Astrocyte (in vitro differentiated cells and primary cell): Measurements from ENCODE around the gene HMX1. TPM values are rescaled to one million over a fixed set of nuclear protein-coding genes. Genes with fewer than 3 reads are reported as not detected.

Experiments
- DNase-seq: peaks from one replicate; pipeline ENCODE4 v3.0.0-alpha.2; 2010; ENCODE audit warnings: low read depth
- FAIRE-seq: peaks from 2 replicates; lab custom pipeline; 2011; peaks lifted over from hg19 to GRCh38; lab: Jason Lieb, UNC
- H2AFZ ChIP-seq: 2 replicates; pipeline ENCODE4 v1.6.0; 2012; ENCODE audit warnings: low read depth, low read length, inconsistent platforms
- H3K27ac ChIP-seq: 2 replicates; pipeline ENCODE4 v1.5.1; 2011; ENCODE audit warnings: low read depth, low read length, inconsistent platforms
- H3K27me3 ChIP-seq: 2 replicates; pipeline ENCODE4 v1.6.0; 2011; ENCODE audit warnings: low read length, inconsistent platforms; ENCODE audit not compliant: insufficient read depth
- H3K36me3 ChIP-seq: 2 replicates; pipeline ENCODE4 v1.5.1; 2011; ENCODE audit warnings: low read length, inconsistent platforms; ENCODE audit not compliant: insufficient read depth
- H3K4me1 ChIP-seq: 2 replicates; pipeline ENCODE4 v1.5.1; 2011; ENCODE audit warnings: low read length, inconsistent platforms; ENCODE audit not compliant: insufficient read depth
- H3K4me2 ChIP-seq: 2 replicates; pipeline ENCODE4 v1.6.0; 2012; ENCODE audit warnings: low read length, inconsistent platforms
- H3K4me3 ChIP-seq: 2 replicates; pipeline ENCODE4 v1.5.1; 2011; ENCODE audit warnings: low read depth, mild to moderate bottlenecking, low read length, inconsistent platforms; ENCODE audit not compliant: insufficient read depth
- H3K79me2 ChIP-seq: 2 replicates; pipeline ENCODE4 v1.6.0; 2012; ENCODE audit warnings: mild to moderate bottlenecking, low read length, inconsistent platforms; ENCODE audit not compliant: insufficient read depth
- H3K9ac ChIP-seq: 2 replicates; pipeline ENCODE4 v1.6.0; 2012; ENCODE audit warnings: mild to moderate bottlenecking, low read length, inconsistent platforms
- H3K9me3 ChIP-seq: 2 replicates; pipeline ENCODE4 v1.5.1; 2012; ENCODE audit warnings: low read depth, mild to moderate bottlenecking, low read length, inconsistent platforms; ENCODE audit not compliant: insufficient read depth
- H4K20me1 ChIP-seq: 2 replicates; pipeline ENCODE4 v1.6.0; 2012; ENCODE audit warnings: low read length, inconsistent platforms; ENCODE audit not compliant: insufficient read depth
- H3K27ac Mint-ChIP-seq: one replicate; pipeline ENCODE4 v1.8.0; 2021; ENCODE audit warnings: mild to moderate bottlenecking, mixed read lengths; ENCODE audit not compliant: unreplicated experiment
- H3K27me3 Mint-ChIP-seq: one replicate; pipeline ENCODE4 v1.8.0; 2021; ENCODE audit warnings: low read depth, mixed read lengths; ENCODE audit not compliant: unreplicated experiment
- H3K36me3 Mint-ChIP-seq: one replicate; pipeline ENCODE4 v1.8.0; 2021; ENCODE audit warnings: low read depth, mixed read lengths; ENCODE audit not compliant: unreplicated experiment
- H3K4me1 Mint-ChIP-seq: one replicate; pipeline ENCODE4 v1.8.0; 2021; ENCODE audit warnings: low read depth, mixed read lengths; ENCODE audit not compliant: unreplicated experiment
- H3K4me3 Mint-ChIP-seq: one replicate; pipeline ENCODE4 v1.8.0; 2021; ENCODE audit warnings: mild to moderate bottlenecking, moderate library complexity, mixed read lengths; ENCODE audit not compliant: unreplicated experiment
- H3K9me3 Mint-ChIP-seq: one replicate; pipeline ENCODE4 v1.8.0; 2021; ENCODE audit warnings: mild to moderate bottlenecking, mixed read lengths; ENCODE audit not compliant: unreplicated experiment
- EZH2 ChIP-seq: IDR thresholded peaks from 2 replicates; pipeline ENCODE4 v1.6.1; 2012; ENCODE audit warnings: mild to moderate bottlenecking, low read length, inconsistent platforms; ENCODE audit not compliant: insufficient read depth
- total RNA-seq: library from RNA; stranded (reverse); gene quantifications from 2 replicates; pipeline ENCODE4 v1.2.1, GENCODE V29; 2021
- TF ChIP-seq, protein P1 (sequence below): IDR thresholded peaks from 2 replicates; pipeline ENCODE4 v1.5.1; 2011; ENCODE audit warnings: low read depth, mild to moderate bottlenecking, inconsistent platforms, low read length, moderate library complexity; ENCODE audit not compliant: insufficient read depth

Gene HMX1
- total RNA-seq, 1 donor from 2014 or later = 0.25 TPM

DNA sequence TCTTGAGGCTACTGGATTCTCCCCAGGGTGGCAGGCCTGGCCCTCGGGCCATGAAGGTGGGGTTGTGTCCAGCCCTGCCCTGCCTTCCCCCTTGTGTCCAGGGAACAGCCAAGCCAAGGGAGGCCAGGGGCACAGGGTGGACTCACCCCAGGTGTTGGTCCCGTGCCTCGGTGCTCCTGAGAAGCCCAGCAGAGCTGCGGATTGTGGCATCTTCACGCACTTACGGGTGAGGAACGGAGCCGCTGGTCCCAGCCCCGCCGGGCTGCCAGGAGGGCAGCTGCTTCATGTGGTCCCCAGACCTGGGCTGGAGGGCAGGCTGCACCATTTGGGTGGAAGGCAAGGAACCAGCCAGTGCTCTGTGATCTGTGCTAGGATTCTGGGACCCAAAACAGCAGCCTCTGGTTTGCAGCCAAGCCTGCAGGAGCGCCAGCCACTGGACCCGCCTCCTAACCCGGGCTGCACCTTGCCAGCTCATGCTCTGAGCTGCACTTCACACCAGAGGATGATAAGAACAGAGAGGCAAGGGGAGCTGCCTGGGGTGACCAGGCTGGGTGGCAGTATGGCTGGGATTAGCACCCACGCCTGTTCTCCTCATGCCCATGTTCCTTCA, 36.1 kb upstream of the HMX1 start:
- no peaks in the 10 kb centered on the region for H3K9me3 ChIP-seq
- no peak for FAIRE-seq
- no peak overlapping the region for H3K4me3 Mint-ChIP-seq

DNA sequence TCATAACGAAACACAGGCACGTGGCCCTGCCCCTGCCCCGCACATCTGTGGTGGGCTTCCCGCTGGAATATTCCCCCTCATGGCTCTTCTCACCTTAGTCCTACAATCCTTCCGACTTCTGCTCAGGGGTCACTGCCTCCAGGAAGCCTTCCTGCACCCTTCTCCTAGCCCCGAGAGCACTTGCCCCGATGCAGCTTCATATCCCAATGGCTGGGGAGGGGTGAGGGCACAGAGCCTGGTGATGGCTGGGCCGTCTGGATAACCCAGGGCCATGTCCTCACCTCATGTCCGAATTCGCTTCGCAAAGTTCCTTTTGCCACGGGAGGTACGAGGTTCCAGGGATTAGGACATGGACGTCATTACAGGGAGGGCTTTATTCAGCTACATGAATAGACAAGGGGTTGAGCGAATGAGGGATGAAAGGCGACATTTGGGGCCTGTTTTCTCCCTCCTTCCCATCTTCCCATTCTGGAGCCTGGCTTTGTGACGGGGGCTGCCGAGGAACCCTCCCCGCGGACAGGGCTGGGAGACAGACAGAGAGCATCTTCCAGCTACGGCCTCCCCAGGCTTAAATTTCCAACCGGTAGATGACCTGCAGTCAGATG, 35.5 kb upstream of the HMX1 start:
- H3K4me1 Mint-ChIP-seq = peaks cover 9% of the 10 kb centered on the region
- H3K4me3 ChIP-seq = no peak overlapping the region
- FAIRE-seq = no peak
- H3K27ac Mint-ChIP-seq = no peak overlapping the region
- H3K79me2 ChIP-seq = no peaks in the 10 kb centered on the region
- no peak overlapping the region for H3K4me2 ChIP-seq
- peaks cover 3% of the 10 kb centered on the region for H3K9me3 ChIP-seq
- H2AFZ ChIP-seq = no peak overlapping the region
- H3K27me3 Mint-ChIP-seq = peaks cover 59% of the 10 kb centered on the region
- no peaks in the 10 kb centered on the region for H3K4me1 ChIP-seq
- TF ChIP-seq, protein P1, sequence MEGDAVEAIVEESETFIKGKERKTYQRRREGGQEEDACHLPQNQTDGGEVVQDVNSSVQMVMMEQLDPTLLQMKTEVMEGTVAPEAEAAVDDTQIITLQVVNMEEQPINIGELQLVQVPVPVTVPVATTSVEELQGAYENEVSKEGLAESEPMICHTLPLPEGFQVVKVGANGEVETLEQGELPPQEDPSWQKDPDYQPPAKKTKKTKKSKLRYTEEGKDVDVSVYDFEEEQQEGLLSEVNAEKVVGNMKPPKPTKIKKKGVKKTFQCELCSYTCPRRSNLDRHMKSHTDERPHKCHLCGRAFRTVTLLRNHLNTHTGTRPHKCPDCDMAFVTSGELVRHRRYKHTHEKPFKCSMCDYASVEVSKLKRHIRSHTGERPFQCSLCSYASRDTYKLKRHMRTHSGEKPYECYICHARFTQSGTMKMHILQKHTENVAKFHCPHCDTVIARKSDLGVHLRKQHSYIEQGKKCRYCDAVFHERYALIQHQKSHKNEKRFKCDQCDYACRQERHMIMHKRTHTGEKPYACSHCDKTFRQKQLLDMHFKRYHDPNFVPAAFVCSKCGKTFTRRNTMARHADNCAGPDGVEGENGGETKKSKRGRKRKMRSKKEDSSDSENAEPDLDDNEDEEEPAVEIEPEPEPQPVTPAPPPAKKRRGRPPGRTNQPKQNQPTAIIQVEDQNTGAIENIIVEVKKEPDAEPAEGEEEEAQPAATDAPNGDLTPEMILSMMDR = no peak
- no peak for TF ChIP-seq EZH2
- no peaks in the 10 kb centered on the region for H3K27me3 ChIP-seq
- H3K36me3 ChIP-seq = no peaks in the 10 kb centered on the region
- H3K4me3 Mint-ChIP-seq = no peak overlapping the region
- H3K9me3 Mint-ChIP-seq = peaks cover 17% of the 10 kb centered on the region
- no peak for DNase-seq
- no peaks in the 10 kb centered on the region for H4K20me1 ChIP-seq
- H3K36me3 Mint-ChIP-seq = no peaks in the 10 kb centered on the region
- no peak overlapping the region for H3K27ac ChIP-seq
- no peak overlapping the region for H3K9ac ChIP-seq

More for the DNA sequence above, 36.1 kb upstream of the HMX1 start:
- Mint-ChIP-seq H3K27ac (no peak overlapping the region), H3K36me3 (no peaks in the 10 kb centered on the region), H3K27me3 (peaks cover 55% of the 10 kb centered on the region), H3K4me1 (peaks cover 9% of the 10 kb centered on the region), H3K9me3 (peaks cover 11% of the 10 kb centered on the region)
- H3K4me1 ChIP-seq = no peaks in the 10 kb centered on the region
- H2AFZ ChIP-seq = no peak overlapping the region
- H3K36me3 ChIP-seq = no peaks in the 10 kb centered on the region
- H3K9ac ChIP-seq = no peak overlapping the region
- no peak overlapping the region for H3K27ac ChIP-seq
- H3K4me3 ChIP-seq = no peak overlapping the region
- H3K4me2 ChIP-seq = no peak overlapping the region
- H3K79me2 ChIP-seq = no peaks in the 10 kb centered on the region
- no peaks in the 10 kb centered on the region for H4K20me1 ChIP-seq
- TF ChIP-seq, protein P1 = no peak
- TF ChIP-seq EZH2 = no peak
- DNase-seq = no peak
- no peaks in the 10 kb centered on the region for H3K27me3 ChIP-seq

DNA sequence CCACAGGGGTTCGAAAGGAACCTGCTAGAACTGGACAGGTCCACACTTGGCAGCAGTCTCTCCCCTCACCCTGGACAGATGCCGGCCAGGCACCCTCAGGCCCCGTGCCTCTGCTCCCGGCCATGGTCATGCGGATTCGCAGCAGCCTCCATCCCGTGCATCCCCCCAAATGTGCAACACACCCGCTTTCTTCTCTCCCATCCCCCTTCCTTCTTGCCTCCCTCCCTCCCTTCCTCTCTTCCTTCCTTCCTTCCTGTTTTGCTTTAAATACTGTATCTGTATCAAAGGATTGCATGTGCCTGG, 35.0 kb upstream of the HMX1 start:
- H3K4me2 ChIP-seq = no peak overlapping the region
- DNase-seq = no peak
- H2AFZ ChIP-seq = no peak overlapping the region
- no peaks in the 10 kb centered on the region for H3K36me3 ChIP-seq
- Mint-ChIP-seq H3K27ac (no peak overlapping the region), H3K27me3 (peaks cover 62% of the 10 kb centered on the region), H3K36me3 (no peaks in the 10 kb centered on the region), H3K4me1 (peaks cover 9% of the 10 kb centered on the region), H3K9me3 (peaks cover 22% of the 10 kb centered on the region), H3K4me3 (no peak overlapping the region)
- no peaks in the 10 kb centered on the region for H3K27me3 ChIP-seq
- no peak overlapping the region for H3K4me3 ChIP-seq
- H3K9ac ChIP-seq = no peak overlapping the region
- peaks cover 4% of the 10 kb centered on the region for H3K9me3 ChIP-seq
- FAIRE-seq = no peak
- H3K4me1 ChIP-seq = no peaks in the 10 kb centered on the region
- no peaks in the 10 kb centered on the region for H3K79me2 ChIP-seq
- no peaks in the 10 kb centered on the region for H4K20me1 ChIP-seq
- H3K27ac ChIP-seq = no peak overlapping the region
- no peak for TF ChIP-seq EZH2
- TF ChIP-seq, protein P1 = no peak
